ENCODE results near the gene MAPK1.
A peak's percentile ranks its signal among the peaks of the same experiment; 100 is the strongest.
"Not testable (repeated sequence)": the region's sequence is repeated elsewhere in the genome, so short reads cannot be mapped to it uniquely, and the experiment has no call there.

The MAPK1 gene

GRCh38 chr22:21881841-21882753 lies 14.7 kb upstream of the MAPK1 start:
- DNase-seq = no peak

- no peak for DNase-seq
Measured at GRCh38 chr22:21876486-21877176, 9.2 kb upstream of the MAPK1 start.

GRCh38 chr22:21874953-21875352 lies 7.5 kb upstream of the MAPK1 start:
- DNase-seq = not testable (repeated sequence)

GRCh38 chr22:21873619-21874018 lies 6.2 kb upstream of the MAPK1 start:
- no peak for DNase-seq

GRCh38 chr22:21872741-21873140 lies 5.3 kb upstream of the MAPK1 start:
- DNase-seq = not testable (repeated sequence)

- no peak for DNase-seq
Measured at GRCh38 chr22:21868651-21869050, 1.2 kb upstream of the MAPK1 start.

- no peak for DNase-seq
Measured at GRCh38 chr22:21866833-21867527, 465 bp downstream of the MAPK1 start.

- DNase-seq = peak in 1 of 2 donors; percentile 26
Measured at GRCh38 chr22:21865041-21865440, 2.4 kb downstream of the MAPK1 start.

- no peak for DNase-seq
Measured at GRCh38 chr22:21862386-21863245, 4.8 kb downstream of the MAPK1 start.

- no peak for DNase-seq
Measured at GRCh38 chr22:21861851-21862250, 5.6 kb downstream of the MAPK1 start.

GRCh38 chr22:21861264-21861848 lies 6.1 kb downstream of the MAPK1 start:
- DNase-seq = no peak

- DNase-seq = no peak
Measured at GRCh38 chr22:21860491-21861039, 6.9 kb downstream of the MAPK1 start.

- no peak for DNase-seq
Measured at GRCh38 chr22:21858025-21858764, 9.2 kb downstream of the MAPK1 start.

- no peak for DNase-seq
Measured at GRCh38 chr22:21857481-21857914, 9.9 kb downstream of the MAPK1 start.

- no peak for DNase-seq
Measured at GRCh38 chr22:21856868-21857267, 10.6 kb downstream of the MAPK1 start.

- DNase-seq = no peak
Measured at GRCh38 chr22:21856197-21856596, 11.2 kb downstream of the MAPK1 start.

- peak in 1 of 2 donors; percentile 3 for DNase-seq
Measured at GRCh38 chr22:21855676-21856075, 11.8 kb downstream of the MAPK1 start.

GRCh38 chr22:21850660-21851059 lies 16.8 kb downstream of the MAPK1 start:
- no peak for DNase-seq

- no peak for DNase-seq
Measured at GRCh38 chr22:21849489-21849888, 18.0 kb downstream of the MAPK1 start.

GRCh38 chr22:21848057-21848456 lies 19.4 kb downstream of the MAPK1 start:
- not testable (repeated sequence) for DNase-seq

All from hippocampal formation (tissue), 2 donors.